NCI-H187 treated with DMSO at 0.1 percent for 48 hours (cell line): Measurements from ENCODE around the gene LRRC2.
"Not testable (repeated sequence)": the region's sequence is repeated elsewhere in the genome, so short reads cannot be mapped to it uniquely, and the experiment has no call there.

Source experiments
- DNase-seq: peaks from one replicate; lab custom pipeline; 2025; lab: John Stamatoyannopoulos, UW

LRRC2 gene

DNA sequence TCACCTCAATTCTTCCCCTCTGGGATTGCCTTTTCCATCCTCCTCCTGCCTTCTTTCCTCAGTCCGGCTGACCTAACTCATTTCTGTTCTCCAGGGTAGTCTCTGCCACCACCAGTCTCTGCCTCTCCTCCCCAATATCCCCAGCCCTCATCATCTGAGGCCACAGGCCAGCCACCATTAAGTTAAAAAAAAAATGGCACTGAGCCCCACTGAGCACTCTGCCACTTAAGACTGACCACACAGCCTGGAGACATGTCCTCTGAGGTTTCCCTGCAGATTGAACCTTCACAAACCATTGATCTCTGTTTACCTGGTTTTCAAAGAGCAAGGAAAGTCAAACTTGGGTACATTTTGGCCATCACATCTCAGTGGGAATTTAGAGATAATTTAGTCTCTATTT is 13.6 kb downstream of the LRRC2 start:
- DNase-seq = no peak

DNA sequence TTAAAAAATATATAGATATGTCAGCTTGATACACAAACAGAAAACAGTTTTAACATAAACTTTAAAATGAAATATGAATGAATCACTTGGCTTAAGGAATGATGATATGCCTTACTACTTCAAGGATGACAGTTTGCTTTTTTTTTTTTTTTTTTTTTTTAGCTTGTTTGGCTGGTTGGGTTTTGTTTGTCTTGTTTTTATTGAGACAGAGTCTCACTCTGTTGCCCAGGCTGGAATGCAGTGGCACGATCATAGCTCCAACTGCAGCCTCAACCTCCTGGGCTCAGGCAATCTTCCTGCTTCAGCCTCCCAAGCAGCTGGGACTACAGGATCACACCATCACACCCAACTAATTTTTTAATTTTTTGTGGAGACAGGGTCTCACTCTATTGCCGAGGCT is 14.5 kb downstream of the LRRC2 start:
- no peak for DNase-seq

DNA sequence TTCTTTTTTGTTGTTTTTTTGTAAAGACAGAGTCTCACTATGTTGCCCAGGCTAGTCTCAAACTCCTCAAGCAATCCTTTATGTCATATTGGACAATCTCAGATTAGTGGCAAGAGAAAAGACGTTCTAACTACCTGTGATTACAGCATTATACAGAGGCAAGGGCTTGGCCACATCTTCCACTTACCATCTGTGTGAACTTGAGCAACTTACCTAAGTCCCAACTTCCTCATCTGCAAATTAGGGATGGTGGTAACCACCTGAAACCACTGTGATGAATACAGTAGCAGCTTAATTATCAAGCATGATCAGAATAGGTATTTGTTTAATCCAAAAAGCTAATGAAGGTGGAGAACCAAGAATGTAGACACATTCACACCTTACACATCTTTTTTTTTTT is 16.1 kb downstream of the LRRC2 start:
- no peak for DNase-seq

DNA sequence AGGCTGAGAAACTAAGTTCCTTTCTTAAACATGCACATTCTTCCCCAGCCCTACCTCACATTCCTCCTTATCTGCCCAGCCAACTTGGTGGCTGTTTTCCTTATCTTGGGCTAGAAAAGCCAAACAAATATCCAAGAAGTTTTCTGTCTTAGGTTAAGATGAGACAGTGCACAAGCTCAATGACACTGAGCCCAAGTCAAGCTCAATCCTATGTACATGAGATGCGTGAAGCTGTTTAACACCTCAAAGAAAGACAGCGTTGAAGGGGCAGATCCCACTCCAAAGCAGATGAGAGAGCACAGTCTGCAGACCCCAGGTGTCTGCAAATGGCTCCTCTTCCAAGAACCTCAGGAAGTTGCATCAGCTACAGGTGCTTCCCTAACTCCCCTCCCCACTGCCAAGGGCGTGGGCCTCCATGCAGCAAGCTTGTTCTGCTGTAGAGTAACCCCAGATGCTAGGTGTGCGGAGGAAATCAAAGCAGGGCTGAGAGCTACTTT is 16.6 kb downstream of the LRRC2 start:
- DNase-seq = no peak

DNA sequence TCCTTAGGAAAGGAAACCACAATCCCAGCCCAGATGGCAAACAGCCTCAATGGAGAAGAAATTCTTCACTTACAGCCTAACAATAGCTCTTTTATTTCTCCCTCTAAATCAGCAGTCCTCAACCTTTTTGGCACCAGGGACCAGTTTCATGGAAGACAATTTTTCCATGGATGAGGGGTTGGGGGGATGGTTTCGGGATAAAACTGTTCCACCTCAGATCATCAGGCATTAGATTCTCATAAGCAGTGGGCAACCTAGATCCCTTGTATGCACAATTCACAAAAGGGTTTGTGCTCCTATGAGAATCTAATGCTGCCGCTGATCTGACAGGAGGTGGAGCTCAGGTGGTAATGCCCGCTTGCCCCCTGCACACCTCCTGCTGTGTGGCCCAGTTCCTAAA is 17.5 kb downstream of the LRRC2 start:
- DNase-seq = not testable (repeated sequence)

DNA sequence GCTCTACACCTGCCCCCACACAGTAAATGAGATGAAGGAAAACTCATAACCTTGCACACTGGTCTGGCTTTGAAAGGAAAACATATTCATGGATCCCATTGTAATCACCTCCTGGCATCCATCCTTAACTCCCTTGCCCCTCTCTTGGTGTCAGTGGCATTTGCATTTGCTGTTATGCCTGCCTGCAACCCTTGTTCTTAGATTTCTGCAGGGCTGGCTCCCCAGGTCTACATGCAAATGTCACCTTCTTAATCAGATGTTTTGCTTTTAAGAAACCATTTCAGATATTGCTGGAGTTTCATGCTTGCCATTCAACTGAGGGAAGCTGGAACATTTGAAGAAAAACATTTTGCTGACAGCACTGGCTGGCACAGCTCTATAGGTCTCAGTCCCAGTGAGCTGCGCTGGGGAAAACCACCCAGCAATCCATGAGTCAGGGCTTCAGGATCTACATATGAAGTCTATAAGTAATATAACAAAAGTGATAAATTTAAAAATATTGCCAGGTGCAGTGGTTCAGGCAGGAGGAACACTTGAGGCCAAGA is 19.1 kb downstream of the LRRC2 start:
- DNase-seq = no peak

DNA sequence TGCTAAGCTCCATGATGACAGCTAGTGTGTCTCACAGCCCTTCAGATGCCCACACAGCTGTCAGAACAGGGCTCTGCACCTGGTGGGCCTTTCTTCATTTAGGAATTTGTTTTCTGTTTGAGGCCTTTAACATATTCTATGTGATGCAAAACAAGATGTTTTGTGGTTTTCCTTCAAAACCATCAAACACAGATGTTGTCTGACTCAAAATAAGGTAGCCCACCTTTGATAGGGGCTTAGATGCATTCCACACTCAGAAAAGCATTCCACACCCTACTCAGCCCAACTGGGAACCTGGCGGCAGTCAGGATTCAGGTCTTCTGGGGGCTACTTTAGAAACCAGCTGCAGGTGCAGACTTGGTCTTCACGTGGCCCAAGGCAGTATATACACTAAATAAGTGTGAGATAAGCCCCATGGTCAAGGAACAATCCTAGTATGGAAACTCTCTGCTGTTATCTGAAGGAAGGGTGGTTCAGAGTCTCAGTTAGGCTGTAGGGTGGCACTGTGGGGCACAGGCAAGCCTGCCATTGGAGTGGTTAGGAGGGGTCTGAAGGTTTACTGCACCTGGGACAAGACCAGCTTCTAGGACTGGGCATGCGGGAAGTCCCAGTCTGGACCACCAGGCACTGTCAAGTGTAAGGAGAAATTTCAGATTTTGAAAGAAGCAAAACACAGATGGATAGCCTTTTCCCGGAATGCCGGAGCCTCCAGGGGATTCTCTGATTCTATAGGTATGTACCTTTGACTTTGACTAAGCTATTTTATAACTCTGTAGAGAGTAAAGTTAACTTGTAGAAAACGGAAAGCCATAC is 20.1 kb downstream of the LRRC2 start:
- no peak for DNase-seq

DNA sequence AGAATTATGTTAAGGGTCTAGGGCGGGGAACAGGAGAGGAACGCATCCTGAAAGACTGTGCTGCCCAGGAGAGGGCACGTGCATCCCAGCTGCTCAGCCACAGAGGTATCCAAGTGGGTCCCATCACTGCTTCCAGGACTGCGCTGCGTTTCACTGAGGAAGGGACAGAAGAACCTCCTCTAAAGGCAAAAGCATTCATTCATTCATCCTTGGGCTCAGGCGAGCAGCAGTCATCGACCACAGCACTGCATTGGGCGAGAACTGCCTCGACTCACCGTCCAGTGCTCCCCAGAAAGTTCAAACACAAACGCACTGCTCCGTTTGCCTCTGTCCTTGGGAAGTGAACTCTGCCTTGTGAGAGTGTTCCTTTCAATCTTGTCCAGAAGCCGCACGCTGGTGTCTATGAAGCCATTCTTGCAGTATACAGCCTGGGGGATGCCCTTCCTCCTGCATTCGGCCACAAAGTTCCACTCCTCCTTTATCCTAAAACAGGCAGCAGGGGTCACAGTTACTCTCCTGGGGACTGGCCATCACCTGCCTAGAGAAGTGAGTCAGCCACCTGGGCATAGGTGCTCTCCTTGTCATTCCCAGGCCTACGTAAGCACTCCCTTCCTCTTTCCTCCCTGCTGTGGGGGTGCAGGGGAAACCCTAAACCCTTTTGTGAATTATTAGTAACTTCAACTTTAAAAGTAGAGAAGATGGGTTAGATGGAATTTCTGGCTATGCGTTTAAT is 21.2 kb downstream of the LRRC2 start:
- no peak for DNase-seq

DNA sequence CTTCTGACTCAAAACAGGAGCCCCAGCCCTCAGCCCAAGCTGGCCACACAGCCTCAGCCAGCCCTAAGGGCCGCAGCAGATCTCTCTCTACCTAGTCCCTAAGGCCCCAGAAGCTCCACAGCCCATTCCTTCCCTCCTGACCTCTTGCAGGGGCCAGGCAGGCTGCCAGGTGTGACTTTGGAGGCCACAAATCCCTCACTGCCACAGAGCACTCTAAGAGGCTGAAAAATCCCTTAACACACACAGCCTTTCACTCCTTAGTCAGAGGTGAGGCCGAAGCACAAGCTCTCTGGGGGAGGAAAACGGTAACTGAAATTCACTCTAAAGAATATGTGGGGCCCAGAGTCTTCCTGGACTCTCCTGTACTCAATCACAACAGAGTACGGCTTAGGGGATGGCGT is 23.3 kb downstream of the LRRC2 start:
- no peak for DNase-seq

DNA sequence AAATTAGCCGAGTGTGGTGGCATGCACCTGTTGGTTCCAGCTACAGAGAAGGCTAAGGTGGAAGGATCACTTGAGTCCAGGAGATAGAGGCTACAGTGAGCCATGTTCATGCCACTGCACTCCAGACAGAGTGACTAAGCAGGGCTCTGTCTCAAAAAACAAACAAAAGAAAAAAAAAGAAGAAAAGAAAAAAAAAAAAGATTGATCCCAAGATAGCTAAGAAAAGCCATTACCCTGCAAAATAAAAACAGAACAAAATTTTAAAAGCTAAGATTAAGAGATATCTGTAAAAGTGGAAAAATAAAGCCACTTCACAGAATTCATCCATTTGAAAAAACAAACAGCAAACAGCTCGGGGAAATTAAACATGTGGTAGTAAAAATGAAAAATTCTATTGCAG is 23.8 kb downstream of the LRRC2 start:
- DNase-seq = no peak

DNA sequence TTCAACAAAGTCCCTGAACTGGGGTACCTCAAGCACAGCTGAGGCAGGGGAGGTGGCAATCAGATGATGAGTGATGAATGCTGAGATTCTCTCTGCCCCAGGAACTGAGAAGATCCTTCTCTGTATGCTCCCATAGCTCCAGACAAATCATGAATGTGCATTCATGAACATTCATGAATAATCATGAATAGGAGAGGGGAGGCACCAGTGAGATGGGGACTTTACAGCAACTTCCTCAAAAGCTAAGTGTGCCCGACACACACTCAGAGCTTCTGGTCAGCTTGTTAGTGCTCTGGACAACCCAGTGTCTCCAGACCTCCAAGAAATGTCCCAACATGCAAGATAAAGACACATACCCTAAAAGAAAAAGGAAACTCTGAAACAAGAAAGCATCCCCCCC is 24.3 kb downstream of the LRRC2 start:
- no peak for DNase-seq

DNA sequence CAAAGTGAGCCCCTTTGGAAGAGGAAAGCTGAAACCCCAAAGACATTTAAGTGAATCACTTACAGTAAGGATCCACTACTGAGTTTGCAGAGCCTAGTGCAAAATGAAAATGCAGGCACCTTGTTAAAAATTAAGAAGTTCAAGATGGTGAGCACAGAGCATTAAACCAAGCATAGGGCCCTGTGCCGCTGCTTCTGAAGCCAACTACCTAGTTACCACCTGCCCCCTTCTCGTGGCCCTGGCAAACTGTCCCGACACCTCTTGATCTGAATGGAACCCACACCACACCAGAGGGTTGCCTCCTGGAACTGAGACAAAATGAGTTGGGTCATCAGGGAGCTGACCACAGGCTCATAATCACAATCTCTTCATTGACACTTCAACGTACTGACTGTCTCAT is 25.6 kb downstream of the LRRC2 start:
- no peak for DNase-seq

DNA sequence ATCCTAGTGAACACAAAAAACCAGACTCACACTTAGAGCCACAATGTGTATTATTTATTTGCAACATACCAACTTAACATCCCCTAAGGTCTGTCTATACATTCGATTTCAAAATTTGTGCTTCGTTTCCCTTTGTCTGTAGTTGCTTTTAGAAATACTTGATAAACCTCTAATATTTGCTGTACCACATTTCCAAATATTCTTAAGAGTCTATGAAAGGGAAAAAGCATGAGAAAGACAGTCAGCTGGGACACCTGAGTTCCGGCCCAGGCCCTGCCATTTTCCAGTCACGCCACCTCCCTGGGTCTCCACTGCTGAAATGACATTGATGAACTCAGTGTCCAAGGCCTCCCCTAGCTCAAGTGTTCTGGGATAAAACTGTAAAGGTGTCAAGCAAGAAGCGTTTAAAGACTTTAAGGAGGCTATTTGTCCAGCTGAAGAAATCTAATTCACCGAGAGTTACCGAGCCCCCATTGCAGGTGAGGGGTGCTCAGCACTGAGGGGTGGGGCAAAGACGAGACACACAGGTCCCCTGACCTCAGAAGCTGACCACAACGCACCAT is 26.6 kb downstream of the LRRC2 start:
- no peak for DNase-seq

DNA sequence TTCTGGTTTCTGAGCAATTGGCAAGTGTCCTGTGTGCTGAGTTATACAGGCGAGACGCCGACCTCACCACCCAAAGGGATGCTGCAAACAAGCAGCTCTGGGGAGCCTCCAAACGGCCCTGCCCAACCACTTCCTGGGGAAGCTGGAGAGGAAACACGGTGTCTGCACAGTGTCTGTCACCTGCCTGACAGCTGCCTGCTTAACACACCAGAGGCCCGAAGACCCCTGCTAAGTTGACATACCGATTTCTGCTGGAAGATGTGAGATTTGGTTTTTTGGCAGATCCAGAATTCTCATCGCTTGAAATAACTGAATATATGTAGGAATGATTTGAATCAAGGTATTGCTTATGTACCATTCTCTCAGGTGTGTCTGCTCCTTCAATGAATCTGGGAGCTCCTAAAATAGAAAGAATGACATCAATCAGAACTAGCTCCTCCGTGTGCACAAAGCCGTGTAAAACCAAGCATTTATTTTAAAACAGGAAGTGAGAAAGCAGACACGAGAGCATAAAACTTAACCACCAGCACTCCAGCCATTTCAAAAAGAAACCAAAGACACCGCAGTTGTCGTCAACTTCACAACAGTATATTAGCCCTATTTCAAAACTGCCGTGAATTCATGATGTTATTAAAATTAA is 27.2 kb downstream of the LRRC2 start:
- DNase-seq = no peak

DNA sequence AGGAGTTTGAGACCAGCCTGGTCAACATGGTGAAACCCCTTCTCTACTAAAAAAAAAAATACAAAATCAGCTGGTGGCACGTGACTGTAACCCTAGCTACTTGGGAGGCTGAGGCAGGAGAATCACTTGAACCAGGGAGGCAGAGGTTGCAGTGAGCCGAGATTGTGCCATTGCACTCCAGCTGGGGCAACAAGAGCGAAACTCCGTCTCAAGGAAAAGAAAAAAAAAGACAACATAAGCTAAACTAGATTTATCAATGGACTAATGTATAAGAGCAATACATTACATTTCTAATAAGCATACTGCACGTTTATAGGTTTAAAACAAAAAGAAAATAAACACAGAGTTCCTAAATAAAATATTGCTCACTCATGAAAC is 27.7 kb downstream of the LRRC2 start:
- DNase-seq = not testable (repeated sequence)

DNA sequence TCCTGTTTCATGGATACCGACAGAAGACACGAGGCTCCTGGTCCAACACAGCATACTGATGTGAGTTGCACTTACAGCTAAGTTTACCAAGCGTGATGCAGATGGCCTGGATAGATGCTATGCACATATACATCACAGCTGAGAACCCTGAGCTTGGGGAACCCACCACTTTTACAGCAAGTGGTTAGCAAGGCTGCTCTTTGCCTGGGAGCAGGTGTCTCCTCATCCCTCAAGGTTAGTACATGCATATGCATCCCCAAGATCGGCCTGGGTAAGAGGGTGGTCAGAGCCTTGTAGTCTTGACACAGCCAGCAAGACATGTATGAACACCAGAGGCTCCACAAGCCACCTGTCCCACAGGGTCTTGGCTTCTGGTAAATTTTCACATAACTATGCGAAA is 28.3 kb downstream of the LRRC2 start:
- no peak for DNase-seq

DNA sequence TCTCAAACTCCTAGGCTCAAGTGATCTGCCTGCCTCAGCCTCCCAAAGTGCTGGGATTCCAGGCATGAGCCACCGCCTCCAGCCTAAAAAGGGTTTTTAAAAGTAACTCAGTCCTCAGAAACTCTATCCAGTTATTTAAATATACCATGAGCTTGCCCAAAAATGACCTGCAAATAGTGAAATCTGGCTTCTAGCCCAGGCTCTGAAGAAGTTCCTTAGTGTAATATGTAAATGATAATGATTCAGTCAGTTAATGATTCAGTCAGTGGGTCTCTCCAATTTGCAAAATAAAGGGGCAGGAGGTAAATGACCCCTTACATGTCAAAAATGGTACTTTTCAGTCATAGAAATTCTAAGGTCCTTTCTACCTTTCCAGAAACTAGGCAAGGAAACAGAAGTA is 28.8 kb downstream of the LRRC2 start:
- no peak for DNase-seq

DNA sequence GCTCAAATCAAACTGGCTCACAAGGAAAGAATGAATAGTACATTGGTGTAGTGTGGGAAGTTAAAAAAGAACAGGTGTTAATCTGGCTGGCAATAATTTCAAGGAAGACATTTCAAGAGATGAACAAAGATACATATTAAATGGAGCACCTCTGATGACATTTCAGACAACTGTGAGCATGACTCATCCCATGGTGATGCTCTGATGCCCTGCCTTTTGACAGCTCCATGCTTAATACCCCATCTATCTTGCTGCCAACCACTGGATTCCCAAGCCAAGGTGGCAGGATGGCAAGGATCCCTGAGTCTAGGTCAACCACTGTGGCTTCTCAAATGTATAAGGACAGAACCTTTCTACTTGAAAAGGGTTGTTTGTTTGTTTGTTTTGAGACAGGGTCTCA is 29.3 kb downstream of the LRRC2 start:
- DNase-seq = no peak

DNA sequence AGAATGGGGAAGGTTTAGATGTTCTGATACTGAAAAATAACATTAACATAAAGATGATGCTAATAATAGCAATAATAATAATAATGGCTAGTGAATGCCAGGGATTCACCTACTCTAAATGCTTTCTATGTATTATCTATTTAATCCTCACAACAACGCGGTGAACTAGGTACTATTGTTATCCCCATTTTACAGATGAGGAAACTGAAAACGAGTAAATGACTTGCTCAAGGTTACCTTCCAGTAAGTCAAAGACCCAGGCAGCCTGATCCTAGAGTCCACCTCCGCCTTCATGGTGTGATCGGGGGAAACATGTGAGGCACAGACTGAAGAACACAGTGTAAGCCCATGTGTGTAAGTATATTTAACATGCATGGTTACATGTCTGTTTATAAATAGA is 30.4 kb downstream of the LRRC2 start:
- no peak for DNase-seq

DNA sequence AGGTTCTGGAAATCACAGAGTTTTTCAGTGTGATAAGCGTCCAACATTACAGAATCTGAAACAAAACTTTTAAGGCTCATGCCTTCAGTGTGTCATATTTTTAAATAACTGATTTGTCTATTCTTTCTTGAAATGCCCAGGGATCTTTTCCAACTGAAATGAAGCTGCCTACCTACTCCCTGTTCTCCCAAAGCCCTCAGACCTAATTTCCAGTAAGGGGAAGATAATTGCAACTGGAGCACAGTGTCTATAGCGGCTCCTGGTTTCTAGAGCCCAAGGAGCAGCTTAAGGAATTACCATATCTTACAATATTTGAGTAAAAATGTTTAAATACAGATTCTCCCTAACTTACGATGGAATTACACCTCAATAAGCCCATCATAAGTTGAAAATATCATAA is 33.0 kb downstream of the LRRC2 start:
- no peak for DNase-seq

DNA sequence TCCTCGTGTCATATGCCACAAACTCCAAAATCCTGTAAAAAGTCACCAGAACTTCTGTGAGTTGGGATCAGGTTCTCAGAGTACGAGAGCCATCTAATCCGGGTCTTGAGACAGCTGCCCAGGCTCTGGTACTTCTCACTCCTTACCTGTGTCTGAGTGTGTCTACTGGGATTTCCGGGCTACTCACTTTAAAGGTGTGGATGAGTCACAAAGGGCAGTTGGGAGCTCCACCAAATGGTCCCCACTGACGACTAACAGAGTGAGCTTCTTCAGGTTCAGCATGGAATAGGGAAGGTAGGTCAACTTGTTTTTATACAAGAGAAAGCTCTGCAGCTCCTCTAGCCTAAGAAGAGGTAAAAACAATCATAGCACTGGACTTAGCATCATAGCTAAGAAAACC is 38.9 kb downstream of the LRRC2 start:
- no peak for DNase-seq

DNA sequence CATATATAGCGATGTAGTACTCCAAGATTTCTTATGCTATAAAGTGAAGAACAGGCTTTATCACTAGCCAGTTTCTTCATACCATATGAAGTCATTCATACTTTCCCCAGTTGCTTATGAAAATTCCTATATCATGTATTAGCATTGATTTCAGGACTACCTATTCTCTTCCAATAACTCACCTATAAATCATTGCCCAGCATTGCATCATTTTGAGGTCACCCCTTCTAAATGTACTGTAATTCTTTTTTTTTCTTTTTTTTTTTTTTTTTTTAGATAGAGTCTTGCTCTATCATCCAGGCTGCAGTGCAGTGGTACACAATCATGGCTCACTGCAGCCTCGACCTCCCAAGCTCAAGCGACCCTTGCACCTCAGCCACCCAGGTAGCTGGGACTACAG is 41.3 kb downstream of the LRRC2 start:
- no peak for DNase-seq

DNA sequence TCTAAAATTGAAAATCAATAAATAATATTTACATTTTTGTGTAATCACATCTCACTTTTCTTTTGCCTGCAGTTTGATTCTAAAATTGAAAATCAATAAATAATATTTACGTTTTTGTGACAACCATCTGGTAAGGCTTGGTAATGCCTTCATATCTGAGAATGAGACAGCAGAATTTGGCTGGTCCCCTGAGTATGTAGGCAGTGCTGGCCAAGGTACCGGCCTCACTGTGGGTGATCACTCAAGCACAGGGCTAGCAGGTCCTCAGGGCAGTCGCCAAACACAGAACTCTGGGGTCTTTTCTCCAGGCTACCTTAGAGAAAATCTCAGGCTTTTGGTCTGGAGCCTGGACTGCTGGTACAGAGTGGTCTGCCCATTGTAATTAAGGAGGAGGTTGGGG is 42.1 kb downstream of the LRRC2 start:
- DNase-seq = no peak
